ENCODE measurements around the gene BCL2.

GRCh38 chr18:63160172-63160995 is 159.2 kb downstream of the BCL2 start:
- TF ChIP-seq, protein P1, sequence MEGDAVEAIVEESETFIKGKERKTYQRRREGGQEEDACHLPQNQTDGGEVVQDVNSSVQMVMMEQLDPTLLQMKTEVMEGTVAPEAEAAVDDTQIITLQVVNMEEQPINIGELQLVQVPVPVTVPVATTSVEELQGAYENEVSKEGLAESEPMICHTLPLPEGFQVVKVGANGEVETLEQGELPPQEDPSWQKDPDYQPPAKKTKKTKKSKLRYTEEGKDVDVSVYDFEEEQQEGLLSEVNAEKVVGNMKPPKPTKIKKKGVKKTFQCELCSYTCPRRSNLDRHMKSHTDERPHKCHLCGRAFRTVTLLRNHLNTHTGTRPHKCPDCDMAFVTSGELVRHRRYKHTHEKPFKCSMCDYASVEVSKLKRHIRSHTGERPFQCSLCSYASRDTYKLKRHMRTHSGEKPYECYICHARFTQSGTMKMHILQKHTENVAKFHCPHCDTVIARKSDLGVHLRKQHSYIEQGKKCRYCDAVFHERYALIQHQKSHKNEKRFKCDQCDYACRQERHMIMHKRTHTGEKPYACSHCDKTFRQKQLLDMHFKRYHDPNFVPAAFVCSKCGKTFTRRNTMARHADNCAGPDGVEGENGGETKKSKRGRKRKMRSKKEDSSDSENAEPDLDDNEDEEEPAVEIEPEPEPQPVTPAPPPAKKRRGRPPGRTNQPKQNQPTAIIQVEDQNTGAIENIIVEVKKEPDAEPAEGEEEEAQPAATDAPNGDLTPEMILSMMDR (conservative IDR thresholded peaks at IDR 0.05; ENCODE audit: low read length) = no peak
- no peak for TF ChIP-seq EZH2phosphoT487 (IDR thresholded peaks at IDR 0.05; ENCODE audit: borderline replicate concordance, low read depth, low read length)
